Lower leg skin (tissue), 4 donors: ENCODE results near the gene RASA1. TPM values are rescaled to one million over a fixed set of nuclear protein-coding genes. Genes with fewer than 3 reads are reported as not detected.

Source experiments
- DNase-seq, 2 donors: peaks; one replicate each; pipeline ENCODE4 v3.0.0-alpha.2; 2019; ENCODE audit warnings: low spot score in 2 of 2
- H3K4me3 ChIP-seq: fragments of 200-600 bp; sonication (generic); 2 replicates; pipeline ENCODE4 v1.5.1; 2017; ENCODE audit warnings: mild to moderate bottlenecking, low read depth; ENCODE audit not compliant: poor library complexity, severe bottlenecking
- POLR2A ChIP-seq, 2 donors: fragments of 450-650 bp; IDR thresholded peaks; one replicate each; pipeline ENCODE4 v1.6.1; 2016 to 2017; ENCODE audit warnings: antibody characterized with exemption in 2 of 2, mild to moderate bottlenecking in 1 of 2, moderate library complexity in 1 of 2
- whole genome bisulfite sequencing, 2 donors: methylation state at CpG; one replicate each; pipeline ENCODE4 v1.1.5; 2018; 5-methylcytosine and 5-hydroxymethylcytosine counted together
- intact Hi-C: fragments of 100-400 bp; cut with DNase I; formaldehyde crosslinking; loops from one replicate; pipeline ENCODE4 v1.15.0; 2023; ENCODE audit warnings: low total_unique reads
- total RNA-seq, 4 donors: library from RNA; depleted of rRNA; stranded (reverse); fragments of >200 nt; gene quantifications; one replicate each; pipeline ENCODE4 v1.1.0, GENCODE V29; 2016
- TF ChIP-seq, protein P1 (sequence below), 3 donors: fragments of 450-650 bp; IDR thresholded peaks; one replicate each; pipeline ENCODE4 v1.5.1; 2016; ENCODE audit warnings: antibody characterized with exemption in 3 of 3, mild to moderate bottlenecking in 3 of 3, moderate library complexity in 2 of 3

The RASA1 gene
- total RNA-seq, 4 donors from 2014 or later, result 25.8 to 29.7 (median 28.1) TPM

DNA sequence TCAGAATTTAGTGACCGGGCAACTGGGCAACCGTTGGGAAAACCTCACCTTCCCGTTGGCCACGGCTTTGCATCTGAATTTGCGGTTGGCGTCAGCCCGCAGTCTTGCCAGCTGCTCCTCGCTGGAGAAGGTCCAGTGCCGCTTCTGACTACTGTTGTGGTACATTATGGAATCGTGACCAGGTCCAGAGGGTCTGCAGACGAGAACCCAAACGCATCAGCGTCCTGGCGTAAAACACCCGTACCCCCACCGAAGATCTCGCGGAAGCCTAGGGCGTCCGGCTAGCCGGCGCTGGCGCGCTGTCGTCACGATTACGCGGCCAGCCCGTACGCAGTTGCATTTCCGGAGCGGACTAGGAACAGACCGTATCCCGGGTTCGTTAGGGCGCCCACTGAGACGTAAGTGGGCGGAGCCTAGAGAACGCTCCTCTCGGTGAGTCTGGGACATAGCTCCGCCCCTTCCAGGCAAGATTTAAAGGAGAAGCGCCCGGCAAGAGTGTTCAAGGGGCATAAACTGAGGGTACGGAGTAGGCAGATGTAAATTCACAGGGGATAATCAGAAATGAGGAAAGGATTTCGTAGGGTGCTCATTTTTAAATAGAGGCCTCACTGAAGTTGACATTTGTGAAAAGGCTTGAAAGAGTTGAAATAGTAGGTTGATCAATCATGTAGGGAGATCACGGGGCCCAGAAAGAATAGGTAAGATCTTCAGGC, 145.1 kb downstream of the RASA1 start, which contains the start of gene CCNH:
Gene CCNH, minus strand, starts transcription at position 301 of the 713 bp plus-strand sequence. Its CDS starts 136 bp downstream, at position 165.
- 1% methylated on average over 25 to 40 of the region's 46 CpGs for WGBS, 2 donors
- intact Hi-C loops, result no loop called here

DNA sequence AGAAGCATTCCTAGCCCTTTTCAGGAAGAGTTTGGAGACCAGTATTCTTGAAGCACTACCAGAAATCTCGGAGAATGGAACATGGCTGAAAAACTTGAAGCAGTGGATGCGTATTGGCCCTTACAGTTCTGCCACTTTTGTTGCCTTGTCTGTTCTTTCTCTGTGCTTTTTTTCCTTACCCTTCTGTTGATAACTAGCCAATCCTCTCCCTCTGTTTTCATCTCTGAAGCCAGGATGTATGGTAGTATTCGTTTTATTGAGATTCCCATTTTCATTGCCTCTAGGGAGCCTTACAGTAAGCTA, 145.6 kb downstream of the RASA1 start:
- no peak overlapping the region for H3K4me3 ChIP-seq
- TF ChIP-seq, protein P1, sequence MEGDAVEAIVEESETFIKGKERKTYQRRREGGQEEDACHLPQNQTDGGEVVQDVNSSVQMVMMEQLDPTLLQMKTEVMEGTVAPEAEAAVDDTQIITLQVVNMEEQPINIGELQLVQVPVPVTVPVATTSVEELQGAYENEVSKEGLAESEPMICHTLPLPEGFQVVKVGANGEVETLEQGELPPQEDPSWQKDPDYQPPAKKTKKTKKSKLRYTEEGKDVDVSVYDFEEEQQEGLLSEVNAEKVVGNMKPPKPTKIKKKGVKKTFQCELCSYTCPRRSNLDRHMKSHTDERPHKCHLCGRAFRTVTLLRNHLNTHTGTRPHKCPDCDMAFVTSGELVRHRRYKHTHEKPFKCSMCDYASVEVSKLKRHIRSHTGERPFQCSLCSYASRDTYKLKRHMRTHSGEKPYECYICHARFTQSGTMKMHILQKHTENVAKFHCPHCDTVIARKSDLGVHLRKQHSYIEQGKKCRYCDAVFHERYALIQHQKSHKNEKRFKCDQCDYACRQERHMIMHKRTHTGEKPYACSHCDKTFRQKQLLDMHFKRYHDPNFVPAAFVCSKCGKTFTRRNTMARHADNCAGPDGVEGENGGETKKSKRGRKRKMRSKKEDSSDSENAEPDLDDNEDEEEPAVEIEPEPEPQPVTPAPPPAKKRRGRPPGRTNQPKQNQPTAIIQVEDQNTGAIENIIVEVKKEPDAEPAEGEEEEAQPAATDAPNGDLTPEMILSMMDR (IDR thresholded peaks at IDR 0.05), result no peak
- no peak for TF ChIP-seq POLR2A (IDR thresholded peaks at IDR 0.05)
- no peak for DNase-seq
- intact Hi-C loops, result no loop called here
- WGBS, 2 donors, result 40 to 42% methylated on average over 3 of the region's 3 CpGs

More for the DNA sequence above, 145.1 kb downstream of the RASA1 start, which contains the start of gene CCNH:
- H3K4me3 ChIP-seq, result peak within 1 kb of the TSS; percentile 63
- DNase-seq, result peak; percentile 99
- peak in 1 of 2 donors; percentile 45 for TF ChIP-seq POLR2A (IDR thresholded peaks at IDR 0.05)
- TF ChIP-seq, protein P1 (IDR thresholded peaks at IDR 0.05), result no peak

DNA sequence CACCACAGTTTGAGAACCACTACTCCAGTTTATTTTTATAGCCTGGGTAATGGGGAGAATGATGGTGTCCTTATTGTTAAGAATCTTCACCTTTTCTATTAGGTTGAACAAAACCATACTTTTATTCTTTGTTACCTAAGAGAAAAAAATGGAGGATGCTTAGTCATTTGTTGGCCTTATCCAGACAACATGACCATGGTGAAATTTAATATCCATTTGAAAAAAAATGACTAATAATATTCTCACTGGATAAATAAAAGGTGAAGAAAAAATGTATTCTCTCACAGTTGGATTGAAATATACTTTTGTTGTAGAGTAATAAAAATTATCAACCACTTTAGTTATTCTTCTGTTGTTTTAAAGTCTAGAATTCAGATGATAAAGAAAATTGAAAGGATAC, 150.8 kb downstream of the RASA1 start:
- no peak for DNase-seq
- intact Hi-C loops, result no loop called here
- no peak overlapping the region for H3K4me3 ChIP-seq
- TF ChIP-seq, protein P1 (IDR thresholded peaks at IDR 0.05), result no peak
- TF ChIP-seq POLR2A (IDR thresholded peaks at IDR 0.05), result no peak

DNA sequence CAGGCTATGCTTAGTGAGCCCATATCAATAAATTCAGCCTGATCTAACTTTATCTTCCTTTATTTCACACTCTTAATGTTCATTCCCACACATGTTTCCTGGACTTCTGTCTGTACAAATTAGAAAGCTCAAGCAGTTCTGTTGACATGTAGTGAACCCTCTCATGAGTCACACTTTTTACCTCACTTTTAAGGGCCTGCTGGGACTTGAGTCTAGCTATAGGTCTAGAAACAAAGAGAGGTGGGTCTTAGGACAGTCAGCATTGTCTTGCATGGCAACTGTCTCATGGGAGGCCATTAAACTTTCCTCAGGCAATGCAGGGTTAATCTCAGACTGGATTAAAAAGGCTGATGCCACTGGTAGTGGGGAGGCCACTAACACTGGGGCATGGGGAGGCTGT, 153.6 kb downstream of the RASA1 start:
- intact Hi-C loops, result no loop called here
- H3K4me3 ChIP-seq, result no peak overlapping the region
- TF ChIP-seq, protein P1 (IDR thresholded peaks at IDR 0.05), result no peak
- no peak for TF ChIP-seq POLR2A (IDR thresholded peaks at IDR 0.05)
- DNase-seq, result no peak

DNA sequence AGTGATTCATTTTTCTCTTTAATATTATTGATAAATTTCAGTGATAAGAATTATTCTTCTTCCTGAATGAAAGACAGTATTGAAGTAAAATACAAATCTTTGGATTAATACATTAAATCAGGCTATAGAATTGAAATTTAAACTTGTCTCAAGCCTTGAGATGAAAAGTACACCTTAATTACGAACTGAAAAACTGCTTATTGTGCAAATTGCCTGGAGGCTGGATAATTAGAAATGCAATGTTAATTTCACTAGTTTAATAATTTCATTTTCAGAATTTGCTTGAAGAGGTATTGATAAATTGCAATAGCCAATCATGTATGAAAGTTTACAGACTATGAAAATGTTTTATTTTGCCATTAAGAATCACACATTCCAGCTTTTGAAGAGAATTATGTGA, 156.1 kb downstream of the RASA1 start:
- intact Hi-C loops, result no loop called here
- TF ChIP-seq, protein P1 (IDR thresholded peaks at IDR 0.05), result no peak
- TF ChIP-seq POLR2A (IDR thresholded peaks at IDR 0.05), result no peak
- DNase-seq, result no peak
- WGBS, 2 donors, result 56 to 58% methylated on average over 1 of the region's 1 CpG
- H3K4me3 ChIP-seq, result no peak overlapping the region
